Fibroblast of skin of abdomen (primary cell): ENCODE results near the gene SCYGR7. TPM values are rescaled to one million over a fixed set of nuclear protein-coding genes. Genes with fewer than 3 reads are reported as not detected.
A peak's percentile ranks its signal among the peaks of the same experiment; 100 is the strongest.
"Not testable (repeated sequence)": the region's sequence is repeated elsewhere in the genome, so short reads cannot be mapped to it uniquely, and the experiment has no call there.

Experiments used
- DNase-seq: peaks from one replicate; pipeline ENCODE4 v3.0.0-alpha.2; 2013
- polyA plus RNA-seq, 2 experiments: library from polyadenylated mRNA; unstranded; fragments of 120-200 nt; gene quantifications; one replicate each; pipeline ENCODE4 v1.2.1, GENCODE V29; 2013; ENCODE audit not compliant: insufficient read length in 2 of 2

SCYGR7 gene
- polyA plus RNA-seq (2013, experiment 1 of 2; ENCODE audit: insufficient read length): not detected
- not detected for polyA plus RNA-seq (2013, experiment 2 of 2; ENCODE audit: insufficient read length)

- DNase-seq: no peak
These were observed at the start of gene SCYGR7 for GRCh38 chr2:227728035-227728434. Gene SCYGR7 (plus strand): TSS chr2:227728335. CDS start chr2:227728335, 0 bp downstream.

- DNase-seq: no peak
These were observed 43.9 kb upstream of the SCYGR7 start for GRCh38 chr2:227684258-227684657.

- DNase-seq: no peak
These were observed 40.9 kb upstream of the SCYGR7 start for GRCh38 chr2:227687189-227687588.

GRCh38 chr2:227696990-227697679, 31.0 kb upstream of the SCYGR7 start:
- no peak for DNase-seq

GRCh38 chr2:227701556-227701955, 26.6 kb upstream of the SCYGR7 start:
- no peak for DNase-seq

- DNase-seq: no peak
These were observed 24.8 kb upstream of the SCYGR7 start for GRCh38 chr2:227703280-227703732.

- no peak for DNase-seq
These were observed 24.2 kb upstream of the SCYGR7 start for GRCh38 chr2:227703961-227704360.

GRCh38 chr2:227706859-227707258, 21.3 kb upstream of the SCYGR7 start:
- DNase-seq: no peak

GRCh38 chr2:227707390-227707789, 20.7 kb upstream of the SCYGR7 start:
- no peak for DNase-seq

GRCh38 chr2:227710986-227711385, 17.1 kb upstream of the SCYGR7 start:
- no peak for DNase-seq

GRCh38 chr2:227713291-227713690, 14.8 kb upstream of the SCYGR7 start:
- DNase-seq: no peak

- no peak for DNase-seq
These were observed 11.6 kb upstream of the SCYGR7 start for GRCh38 chr2:227716501-227716900.

- DNase-seq: peak; percentile 73
These were observed 10.2 kb upstream of the SCYGR7 start, which contains the start of gene SLC19A3 for GRCh38 chr2:227717687-227718567. Gene SLC19A3 (minus strand): TSS chr2:227718028. CDS start chr2:227702318, 15,710 bp downstream.

GRCh38 chr2:227719641-227720040, 8.5 kb upstream of the SCYGR7 start:
- no peak for DNase-seq

GRCh38 chr2:227720680-227721079, 7.5 kb upstream of the SCYGR7 start:
- DNase-seq: no peak

- not testable (repeated sequence) for DNase-seq
These were observed 5.3 kb upstream of the SCYGR7 start for GRCh38 chr2:227722821-227723220.

GRCh38 chr2:227724394-227725039, 3.6 kb upstream of the SCYGR7 start, which contains the start of gene SCYGR6:
Gene SCYGR6 (minus strand): TSS chr2:227724757. CDS start chr2:227724757, 0 bp downstream.
- no peak for DNase-seq

GRCh38 chr2:227739351-227739750, 11.2 kb downstream of the SCYGR7 start:
- no peak for DNase-seq

- DNase-seq: not testable (repeated sequence)
These were observed 12.6 kb downstream of the SCYGR7 start for GRCh38 chr2:227740705-227741104.

- DNase-seq: no peak
These were observed 17.5 kb downstream of the SCYGR7 start, which contains the start of gene SCYGR8 for GRCh38 chr2:227745594-227745993. Gene SCYGR8 (plus strand): TSS chr2:227745894. CDS start chr2:227745894, 0 bp downstream.

- DNase-seq: no peak
These were observed 19.9 kb downstream of the SCYGR7 start for GRCh38 chr2:227748079-227748478.

- not testable (repeated sequence) for DNase-seq
These were observed 28.1 kb downstream of the SCYGR7 start for GRCh38 chr2:227756261-227756660.
